Calu3 (cell line): ENCODE data around the gene STAP2. TPM values are rescaled to one million over a fixed set of nuclear protein-coding genes. Genes with fewer than 3 reads are reported as not detected.
A peak's percentile ranks its signal among the peaks of the same experiment; 100 is the strongest.

ENCODE experiments used
- Bru-seq: library from RNA; stranded (reverse); fragments of 400-500 nt; gene quantifications from one replicate; lab custom pipeline; 2021; lab: Mats Ljungman, UMichigan
- BruChase-seq, 2 experiments: library from RNA; stranded (reverse); fragments of 400-500 nt; gene quantifications; one replicate each; lab custom pipeline; 2021; lab: Mats Ljungman, UMichigan
- BruUV-seq: library from RNA; stranded (reverse); fragments of 400-500 nt; replicated peaks from 2 replicates; lab custom pipeline; 2021; lab: Mats Ljungman, UMichigan
- CTCF ChIA-PET: fragments of 300-600 bp; sonication (Branson Sonifier 250); formaldehyde crosslinking; loops from one replicate; lab custom pipeline; 2022; ENCODE audit warnings: antibody characterized with exemption; lab: Charles Lee
- DNase-seq: peaks from one replicate; pipeline ENCODE4 v3.0.0; 2022
- H3K27ac Mint-ChIP-seq: one replicate; pipeline ENCODE4 v1.8.0; 2022; ENCODE audit warnings: mixed read lengths; ENCODE audit not compliant: unreplicated experiment
- H3K27me3 Mint-ChIP-seq: one replicate; pipeline ENCODE4 v1.8.0; 2022; ENCODE audit warnings: mixed read lengths; ENCODE audit not compliant: unreplicated experiment
- H3K36me3 Mint-ChIP-seq: one replicate; pipeline ENCODE4 v1.8.0; 2022; ENCODE audit warnings: mild to moderate bottlenecking, moderate library complexity, mixed read lengths; ENCODE audit not compliant: insufficient read depth, unreplicated experiment
- H3K4me1 Mint-ChIP-seq: one replicate; pipeline ENCODE4 v1.8.0; 2022; ENCODE audit warnings: mild to moderate bottlenecking, low read depth, mixed read lengths; ENCODE audit not compliant: unreplicated experiment
- H3K4me3 Mint-ChIP-seq: one replicate; pipeline ENCODE4 v1.8.0; 2022; ENCODE audit warnings: mild to moderate bottlenecking, low read depth, moderate library complexity, mixed read lengths; ENCODE audit not compliant: unreplicated experiment
- H3K9me3 Mint-ChIP-seq: one replicate; pipeline ENCODE4 v1.8.0; 2022; ENCODE audit warnings: low read depth, mixed read lengths; ENCODE audit not compliant: unreplicated experiment
- CTCF ChIP-seq: fragments of 200-600 bp; IDR thresholded peaks from one replicate; pipeline ENCODE4 v1.8.0; 2022; ENCODE audit warnings: antibody characterized with exemption; ENCODE audit not compliant: unreplicated experiment
- intact Hi-C: fragments of 100-400 bp; cut with micrococcal nuclease; formaldehyde crosslinking; loops from one replicate; pipeline ENCODE4 v1.10.0; 2022; ENCODE audit not compliant: unreplicated experiment
- long read RNA-seq: library from polyadenylated mRNA; stranded (forward); transcript quantifications from one replicate; pipeline ENCODE4 v2.0.0, GENCODE V29; 2022
- total RNA-seq: library from RNA; stranded (reverse); gene quantifications from 2 replicates; pipeline ENCODE4 v1.2.3, GENCODE V29; 2022

Gene STAP2, protein sequence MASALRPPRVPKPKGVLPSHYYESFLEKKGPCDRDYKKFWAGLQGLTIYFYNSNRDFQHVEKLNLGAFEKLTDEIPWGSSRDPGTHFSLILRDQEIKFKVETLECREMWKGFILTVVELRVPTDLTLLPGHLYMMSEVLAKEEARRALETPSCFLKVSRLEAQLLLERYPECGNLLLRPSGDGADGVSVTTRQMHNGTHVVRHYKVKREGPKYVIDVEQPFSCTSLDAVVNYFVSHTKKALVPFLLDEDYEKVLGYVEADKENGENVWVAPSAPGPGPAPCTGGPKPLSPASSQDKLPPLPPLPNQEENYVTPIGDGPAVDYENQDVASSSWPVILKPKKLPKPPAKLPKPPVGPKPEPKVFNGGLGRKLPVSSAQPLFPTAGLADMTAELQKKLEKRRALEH
- total RNA-seq (28.7 and 30.5 TPM in 2 replicates), Bru-seq, nascent RNA (percentile 40 among the genes with signal in this experiment), BruChase-seq, experiment 1, labeled RNA remaining after a 6-hour chase (percentile 61 among the genes with signal in this experiment), BruChase-seq, experiment 2, labeled RNA remaining after a 2-hour chase (percentile 57 among the genes with signal in this experiment)
- long read RNA-seq, transcript STAP2-201 (13 exons, 1,426 nt) = major isoform, 23 of 47 reads
- long read RNA-seq, transcript STAP2-206 (13 exons, 1,508 nt) = minor isoform, 13 of 47 reads
- long read RNA-seq, partial matches to known transcripts = 0 of 47 reads
- long read RNA-seq, other reads (novel, unspliced or antisense) = 11 of 47 reads

GRCh38 chr19:4338441-4339355, at the start of gene STAP2:
Gene STAP2, minus strand, starts transcription at chr19:4338827. Its CDS starts 74 bp downstream, at chr19:4338753.
- no peak for TF ChIP-seq CTCF
- Mint-ChIP-seq H3K4me1 (peaks cover 18% of the 10 kb centered on the region), H3K4me3 (peak within 1 kb of the TSS; percentile 83), H3K27ac (peak within 1 kb of the TSS; percentile 77), H3K36me3 (peaks cover 40% of the 10 kb centered on the region), H3K9me3 (no peaks in the 10 kb centered on the region), H3K27me3 (no peaks in the 10 kb centered on the region)
- peak; percentile 78 for DNase-seq
- CTCF ChIA-PET = interaction anchor here (0.7 to 1.0 kb wide), 3 partner anchors 14 to 72 kb away, joined by 3 to 5 read pairs (median 4); no protein-coding TSS in a partner anchor
- no TSS peak for BruUV-seq
- intact Hi-C loops = no loop called here

DNA sequence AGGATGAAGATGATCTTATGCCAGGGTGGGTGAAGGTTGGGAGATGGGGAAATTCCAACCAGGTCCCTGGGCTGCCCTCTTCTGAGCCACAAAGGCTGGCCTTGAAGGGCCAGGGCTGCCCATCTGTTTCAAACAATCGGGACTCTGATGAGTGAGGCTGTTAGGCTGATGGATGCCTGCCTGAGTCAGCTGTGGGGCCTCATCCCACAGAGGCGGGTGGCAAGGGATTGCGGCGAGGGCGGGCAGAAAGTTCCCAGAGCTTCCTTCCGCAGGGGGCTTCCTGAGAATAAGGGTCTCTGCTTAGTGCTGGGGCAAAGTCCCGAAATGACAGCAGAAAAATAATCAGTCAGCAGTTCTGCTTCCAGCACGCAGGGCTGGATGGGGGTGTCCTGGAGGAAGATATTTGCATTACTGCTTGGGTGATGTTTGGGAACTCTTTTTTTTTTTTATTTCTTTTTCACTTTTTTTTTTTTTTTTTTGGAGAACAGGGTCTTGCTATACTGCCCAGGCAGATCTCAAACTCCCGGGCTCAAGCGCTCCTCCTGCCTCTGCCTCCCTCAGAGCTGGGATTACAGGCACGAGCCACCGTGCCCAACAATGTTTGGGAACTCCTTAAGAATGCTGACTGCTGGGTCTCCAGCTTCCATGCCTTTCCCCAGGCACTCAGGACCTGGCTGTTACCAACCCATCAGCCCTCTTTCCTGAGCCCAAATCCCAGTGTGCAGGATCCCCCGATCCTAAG, 47.6 kb upstream of the STAP2 start:
- H3K4me1 Mint-ChIP-seq = peaks cover 22% of the 10 kb centered on the region

DNA sequence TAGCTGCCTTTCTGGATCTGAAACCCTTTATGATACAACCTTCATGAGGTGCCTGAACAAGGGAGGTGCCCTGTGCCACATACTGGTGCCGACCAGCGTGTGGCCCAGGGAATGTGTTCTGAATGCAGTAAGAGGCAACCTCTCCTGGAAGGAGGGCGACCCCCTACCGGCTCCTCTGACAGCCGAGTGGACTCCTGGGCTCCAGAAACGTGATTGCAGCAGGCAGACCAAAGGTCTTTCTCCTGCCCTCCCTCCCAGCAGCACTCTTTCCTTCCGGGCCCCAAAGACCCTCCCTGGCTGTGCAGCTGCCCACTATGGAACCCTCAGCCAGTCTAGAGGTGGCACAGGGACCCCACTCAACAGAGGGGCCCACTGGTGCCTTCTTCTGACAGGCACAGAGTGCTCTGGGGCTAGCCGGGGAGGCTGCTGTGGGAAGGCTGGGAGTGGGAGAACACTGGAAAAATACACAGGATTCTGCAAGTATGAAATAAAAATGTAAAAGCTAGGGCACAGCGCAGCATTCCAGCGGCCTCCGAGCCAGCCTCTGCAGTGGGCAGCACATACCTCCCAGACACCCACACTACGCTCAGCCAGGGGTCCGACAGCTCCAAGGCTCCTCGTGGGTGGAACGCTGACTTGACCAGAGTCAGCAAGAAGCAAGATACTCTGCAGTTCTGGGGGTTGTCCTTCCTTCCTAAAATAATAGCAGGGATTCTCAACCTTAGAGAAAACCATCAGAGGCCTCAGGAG, 46.8 kb upstream of the STAP2 start:
- H3K4me1 Mint-ChIP-seq = peaks cover 20% of the 10 kb centered on the region
- no peak for DNase-seq
- no peaks in the 10 kb centered on the region for H3K27me3 Mint-ChIP-seq
- no TSS peak for BruUV-seq
- CTCF ChIA-PET = no interaction called here
- no peak for TF ChIP-seq CTCF
- no peaks in the 10 kb centered on the region for H3K9me3 Mint-ChIP-seq
- intact Hi-C loops = no loop called here
- H3K27ac Mint-ChIP-seq = no peak overlapping the region
- H3K36me3 Mint-ChIP-seq = peaks cover 4% of the 10 kb centered on the region
- no peak overlapping the region for H3K4me3 Mint-ChIP-seq

More for the DNA sequence above, 47.6 kb upstream of the STAP2 start:
- Mint-ChIP-seq H3K27ac (no peak overlapping the region), H3K9me3 (no peaks in the 10 kb centered on the region), H3K36me3 (peaks cover 4% of the 10 kb centered on the region), H3K27me3 (no peaks in the 10 kb centered on the region), H3K4me3 (no peak overlapping the region)
- CTCF ChIA-PET = no interaction called here
- no TSS peak for BruUV-seq
- TF ChIP-seq CTCF = no peak
- intact Hi-C loops = no loop called here
- no peak for DNase-seq
